K562 (cell line): Measurements from ENCODE around the gene UHMK1. TPM values are rescaled to one million over a fixed set of nuclear protein-coding genes. Genes with fewer than 3 reads are reported as not detected.
A peak's percentile ranks its signal among the peaks of the same experiment; 100 is the strongest.

ENCODE experiments used
- CREM ChIP-seq: IDR thresholded peaks from 2 replicates; pipeline ENCODE4 v1.6.1; 2014; ENCODE audit warnings: antibody characterized with exemption, low read depth
- CTBP1 ChIP-seq: fragments of 450-650 bp; IDR thresholded peaks from 2 replicates; pipeline ENCODE4 v1.6.1; 2016; ENCODE audit warnings: borderline replicate concordance
- CXXC5 ChIP-seq: fragments of 250-450 bp; sonication (Bioruptor Pico); IDR thresholded peaks from 2 replicates; pipeline ENCODE4 v1.8.0; 2022; ENCODE audit warnings: inconsistent platforms, mild to moderate bottlenecking, moderate library complexity
- MEF2D ChIP-seq: conservative IDR thresholded peaks from 2 replicates; pipeline ENCODE4 v1.6.1; 2016; ENCODE audit warnings: low read depth, missing genetic modification characterization, missing compliant biosample characterization
- NR2C2 ChIP-seq, 2 experiments: fragments of 200-800 bp in 1 of 2; sonication (Bioruptor generic) in 1 of 2; sonication (generic) in 1 of 2; formaldehyde crosslinking in 1 of 2; IDR thresholded peaks; 2 replicates each; pipeline versions ENCODE4 v1.6.1 to v1.8.0; 2016 to 2022; ENCODE audit warnings: mild to moderate bottlenecking in 1 of 2, missing compliant biosample characterization in 1 of 2, missing genetic modification characterization in 1 of 2, missing genetic modification reagents in 1 of 2
- PCBP1 ChIP-seq: fragments of 200-400 bp; formaldehyde crosslinking; IDR thresholded peaks from 2 replicates; pipeline ENCODE4 v1.6.1; 2018; ENCODE audit warnings: mild to moderate bottlenecking, low read depth, low read length; ENCODE audit not compliant: poor library complexity, severe bottlenecking
- PHB ChIP-seq: fragments of 250-450 bp; sonication (Bioruptor Pico); IDR thresholded peaks from 2 replicates; pipeline ENCODE4 v1.5.0; 2021
- SIN3B ChIP-seq: fragments of 450-650 bp; IDR thresholded peaks from 2 replicates; pipeline ENCODE4 v1.6.1; 2017; ENCODE audit warnings: low read depth, mild to moderate bottlenecking, moderate library complexity
- TEAD1 ChIP-seq, 2 experiments: fragments of 450-650 bp in 1 of 2; sonication (generic) in 1 of 2; formaldehyde crosslinking; IDR thresholded peaks; 2 replicates each; pipeline versions ENCODE4 v1.4.0 to v1.8.0; 2020 to 2022; ENCODE audit warnings: mild to moderate bottlenecking in 2 of 2, missing genetic modification reagents in 1 of 2
- polyA plus RNA-seq, 8 experiments: library from polyadenylated mRNA; depleted of rRNA in 4 of 8; stranded (reverse) in 5 of 8; unstranded in 3 of 8; fragments of >200 nt; fragmentation: Nextera tagmentation in 2 of 8; fragmentation: Illumina TruSeq in 1 of 8; extraction: Ambion mirVana in 2 of 8; extraction: Trizol in 1 of 8; gene quantifications; 2 replicates each; pipeline versions ENCODE4 v1.2.1 to v1.2.3, GENCODE V29; 2011 to 2014; ENCODE audit warnings: inconsistent platforms in 1 of 8, missing spikeins in 1 of 8
- total RNA-seq, 7 experiments: library from RNA; depleted of rRNA in 6 of 7; stranded (reverse); fragments of >200 nt in 6 of 7; fragmentation: Illumina TruSeq in 2 of 7; extraction: Trizol in 2 of 7; gene quantifications; 2 replicates each; pipeline versions ENCODE4 v1.2.1 to v1.2.3, GENCODE V29; 2011 to 2021; ENCODE audit warnings: low replicate concordance in 1 of 7
- TF ChIP-seq, protein P1 (sequence below): fragments of 200-600 bp; sonication (generic); IDR thresholded peaks from one replicate; pipeline ENCODE4 v1.6.1; 2012; ENCODE audit warnings: mild to moderate bottlenecking, low read depth, low read length, inconsistent platforms
- TF ChIP-seq, protein P2 (sequence below): IDR thresholded peaks from 3 replicates; pipeline ENCODE4 v1.6.1; 2011; ENCODE audit warnings: borderline replicate concordance, mild to moderate bottlenecking; ENCODE audit not compliant: insufficient read length, insufficient read depth
- TF ChIP-seq, protein P3 (sequence below): fragments of 450-650 bp; formaldehyde crosslinking; IDR thresholded peaks from 2 replicates; pipeline ENCODE4 v1.4.0; 2022; ENCODE audit warnings: missing genetic modification characterization
- TF ChIP-seq, protein P4 (sequence below): fragments of 450-650 bp; formaldehyde crosslinking; IDR thresholded peaks from 2 replicates; pipeline ENCODE4 v1.4.0; 2020; ENCODE audit warnings: mild to moderate bottlenecking

UHMK1 gene
- total and polyA plus RNA-seq, 9 of the 15 experiments (the other 6 are each of a cell fraction or from before 2014, with no cell fraction given), result 13.1 to 72.4 (median 38.3) TPM

DNA sequence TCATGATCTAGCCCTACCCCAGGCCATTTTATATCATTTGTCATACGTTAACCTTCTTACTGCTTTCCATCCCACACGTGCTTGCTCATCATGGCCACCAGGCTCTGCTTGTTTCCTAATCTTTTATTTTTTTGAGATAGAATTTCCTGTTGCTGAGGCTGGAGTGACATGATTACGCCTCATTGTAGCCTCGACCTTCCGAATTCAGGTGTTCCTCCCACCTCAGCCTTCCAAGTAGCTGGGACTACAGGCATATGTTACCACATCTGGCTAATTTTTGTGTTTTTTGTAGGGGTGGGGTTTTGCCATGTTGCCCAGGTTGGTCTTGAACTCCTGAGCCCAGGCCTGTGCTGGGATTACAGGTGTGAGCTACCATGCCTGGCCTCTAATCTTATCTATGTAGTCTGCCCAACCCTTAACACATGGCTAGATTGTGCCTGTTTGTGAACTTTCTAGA, 67.2 kb downstream of the UHMK1 start (continued):
- TF ChIP-seq, protein P1, sequence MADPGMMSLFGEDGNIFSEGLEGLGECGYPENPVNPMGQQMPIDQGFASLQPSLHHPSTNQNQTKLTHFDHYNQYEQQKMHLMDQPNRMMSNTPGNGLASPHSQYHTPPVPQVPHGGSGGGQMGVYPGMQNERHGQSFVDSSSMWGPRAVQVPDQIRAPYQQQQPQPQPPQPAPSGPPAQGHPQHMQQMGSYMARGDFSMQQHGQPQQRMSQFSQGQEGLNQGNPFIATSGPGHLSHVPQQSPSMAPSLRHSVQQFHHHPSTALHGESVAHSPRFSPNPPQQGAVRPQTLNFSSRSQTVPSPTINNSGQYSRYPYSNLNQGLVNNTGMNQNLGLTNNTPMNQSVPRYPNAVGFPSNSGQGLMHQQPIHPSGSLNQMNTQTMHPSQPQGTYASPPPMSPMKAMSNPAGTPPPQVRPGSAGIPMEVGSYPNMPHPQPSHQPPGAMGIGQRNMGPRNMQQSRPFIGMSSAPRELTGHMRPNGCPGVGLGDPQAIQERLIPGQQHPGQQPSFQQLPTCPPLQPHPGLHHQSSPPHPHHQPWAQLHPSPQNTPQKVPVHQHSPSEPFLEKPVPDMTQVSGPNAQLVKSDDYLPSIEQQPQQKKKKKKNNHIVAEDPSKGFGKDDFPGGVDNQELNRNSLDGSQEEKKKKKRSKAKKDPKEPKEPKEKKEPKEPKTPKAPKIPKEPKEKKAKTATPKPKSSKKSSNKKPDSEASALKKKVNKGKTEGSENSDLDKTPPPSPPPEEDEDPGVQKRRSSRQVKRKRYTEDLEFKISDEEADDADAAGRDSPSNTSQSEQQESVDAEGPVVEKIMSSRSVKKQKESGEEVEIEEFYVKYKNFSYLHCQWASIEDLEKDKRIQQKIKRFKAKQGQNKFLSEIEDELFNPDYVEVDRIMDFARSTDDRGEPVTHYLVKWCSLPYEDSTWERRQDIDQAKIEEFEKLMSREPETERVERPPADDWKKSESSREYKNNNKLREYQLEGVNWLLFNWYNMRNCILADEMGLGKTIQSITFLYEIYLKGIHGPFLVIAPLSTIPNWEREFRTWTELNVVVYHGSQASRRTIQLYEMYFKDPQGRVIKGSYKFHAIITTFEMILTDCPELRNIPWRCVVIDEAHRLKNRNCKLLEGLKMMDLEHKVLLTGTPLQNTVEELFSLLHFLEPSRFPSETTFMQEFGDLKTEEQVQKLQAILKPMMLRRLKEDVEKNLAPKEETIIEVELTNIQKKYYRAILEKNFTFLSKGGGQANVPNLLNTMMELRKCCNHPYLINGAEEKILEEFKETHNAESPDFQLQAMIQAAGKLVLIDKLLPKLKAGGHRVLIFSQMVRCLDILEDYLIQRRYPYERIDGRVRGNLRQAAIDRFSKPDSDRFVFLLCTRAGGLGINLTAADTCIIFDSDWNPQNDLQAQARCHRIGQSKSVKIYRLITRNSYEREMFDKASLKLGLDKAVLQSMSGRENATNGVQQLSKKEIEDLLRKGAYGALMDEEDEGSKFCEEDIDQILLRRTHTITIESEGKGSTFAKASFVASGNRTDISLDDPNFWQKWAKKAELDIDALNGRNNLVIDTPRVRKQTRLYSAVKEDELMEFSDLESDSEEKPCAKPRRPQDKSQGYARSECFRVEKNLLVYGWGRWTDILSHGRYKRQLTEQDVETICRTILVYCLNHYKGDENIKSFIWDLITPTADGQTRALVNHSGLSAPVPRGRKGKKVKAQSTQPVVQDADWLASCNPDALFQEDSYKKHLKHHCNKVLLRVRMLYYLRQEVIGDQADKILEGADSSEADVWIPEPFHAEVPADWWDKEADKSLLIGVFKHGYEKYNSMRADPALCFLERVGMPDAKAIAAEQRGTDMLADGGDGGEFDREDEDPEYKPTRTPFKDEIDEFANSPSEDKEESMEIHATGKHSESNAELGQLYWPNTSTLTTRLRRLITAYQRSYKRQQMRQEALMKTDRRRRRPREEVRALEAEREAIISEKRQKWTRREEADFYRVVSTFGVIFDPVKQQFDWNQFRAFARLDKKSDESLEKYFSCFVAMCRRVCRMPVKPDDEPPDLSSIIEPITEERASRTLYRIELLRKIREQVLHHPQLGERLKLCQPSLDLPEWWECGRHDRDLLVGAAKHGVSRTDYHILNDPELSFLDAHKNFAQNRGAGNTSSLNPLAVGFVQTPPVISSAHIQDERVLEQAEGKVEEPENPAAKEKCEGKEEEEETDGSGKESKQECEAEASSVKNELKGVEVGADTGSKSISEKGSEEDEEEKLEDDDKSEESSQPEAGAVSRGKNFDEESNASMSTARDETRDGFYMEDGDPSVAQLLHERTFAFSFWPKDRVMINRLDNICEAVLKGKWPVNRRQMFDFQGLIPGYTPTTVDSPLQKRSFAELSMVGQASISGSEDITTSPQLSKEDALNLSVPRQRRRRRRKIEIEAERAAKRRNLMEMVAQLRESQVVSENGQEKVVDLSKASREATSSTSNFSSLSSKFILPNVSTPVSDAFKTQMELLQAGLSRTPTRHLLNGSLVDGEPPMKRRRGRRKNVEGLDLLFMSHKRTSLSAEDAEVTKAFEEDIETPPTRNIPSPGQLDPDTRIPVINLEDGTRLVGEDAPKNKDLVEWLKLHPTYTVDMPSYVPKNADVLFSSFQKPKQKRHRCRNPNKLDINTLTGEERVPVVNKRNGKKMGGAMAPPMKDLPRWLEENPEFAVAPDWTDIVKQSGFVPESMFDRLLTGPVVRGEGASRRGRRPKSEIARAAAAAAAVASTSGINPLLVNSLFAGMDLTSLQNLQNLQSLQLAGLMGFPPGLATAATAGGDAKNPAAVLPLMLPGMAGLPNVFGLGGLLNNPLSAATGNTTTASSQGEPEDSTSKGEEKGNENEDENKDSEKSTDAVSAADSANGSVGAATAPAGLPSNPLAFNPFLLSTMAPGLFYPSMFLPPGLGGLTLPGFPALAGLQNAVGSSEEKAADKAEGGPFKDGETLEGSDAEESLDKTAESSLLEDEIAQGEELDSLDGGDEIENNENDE, result no peak
- TF ChIP-seq, protein P2, sequence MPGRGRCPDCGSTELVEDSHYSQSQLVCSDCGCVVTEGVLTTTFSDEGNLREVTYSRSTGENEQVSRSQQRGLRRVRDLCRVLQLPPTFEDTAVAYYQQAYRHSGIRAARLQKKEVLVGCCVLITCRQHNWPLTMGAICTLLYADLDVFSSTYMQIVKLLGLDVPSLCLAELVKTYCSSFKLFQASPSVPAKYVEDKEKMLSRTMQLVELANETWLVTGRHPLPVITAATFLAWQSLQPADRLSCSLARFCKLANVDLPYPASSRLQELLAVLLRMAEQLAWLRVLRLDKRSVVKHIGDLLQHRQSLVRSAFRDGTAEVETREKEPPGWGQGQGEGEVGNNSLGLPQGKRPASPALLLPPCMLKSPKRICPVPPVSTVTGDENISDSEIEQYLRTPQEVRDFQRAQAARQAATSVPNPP, result no peak
- TF ChIP-seq NR2C2 (CRISPR knock-in tag; IDR thresholded peaks at IDR 0.05), result no peak
- no peak for TF ChIP-seq NR2C2 (tag; IDR thresholded peaks at IDR 0.05)
- no peak for TF ChIP-seq CREM
- TF ChIP-seq CXXC5 (CRISPR knock-in tag), result 0 out of 2 replicates have a peak, but pooled peaks have one; percentile 24
- TF ChIP-seq PCBP1, result no peak
- TF ChIP-seq TEAD1 (CRISPR knock-in tag; IDR thresholded peaks at IDR 0.05), result no peak
- TF ChIP-seq CTBP1, result peak; percentile 43
- no peak for TF ChIP-seq SIN3B
- no peak for TF ChIP-seq MEF2D (tag)
- TF ChIP-seq PHB (CRISPR knock-in tag), result no peak
- TF ChIP-seq, protein P3, sequence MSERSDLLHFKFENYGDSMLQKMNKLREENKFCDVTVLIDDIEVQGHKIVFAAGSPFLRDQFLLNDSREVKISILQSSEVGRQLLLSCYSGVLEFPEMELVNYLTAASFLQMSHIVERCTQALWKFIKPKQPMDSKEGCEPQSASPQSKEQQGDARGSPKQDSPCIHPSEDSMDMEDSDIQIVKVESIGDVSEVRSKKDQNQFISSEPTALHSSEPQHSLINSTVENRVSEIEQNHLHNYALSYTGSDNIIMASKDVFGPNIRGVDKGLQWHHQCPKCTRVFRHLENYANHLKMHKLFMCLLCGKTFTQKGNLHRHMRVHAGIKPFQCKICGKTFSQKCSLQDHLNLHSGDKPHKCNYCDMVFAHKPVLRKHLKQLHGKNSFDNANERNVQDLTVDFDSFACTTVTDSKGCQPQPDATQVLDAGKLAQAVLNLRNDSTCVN (CRISPR knock-in tag), result no peak
- TF ChIP-seq, protein P4, sequence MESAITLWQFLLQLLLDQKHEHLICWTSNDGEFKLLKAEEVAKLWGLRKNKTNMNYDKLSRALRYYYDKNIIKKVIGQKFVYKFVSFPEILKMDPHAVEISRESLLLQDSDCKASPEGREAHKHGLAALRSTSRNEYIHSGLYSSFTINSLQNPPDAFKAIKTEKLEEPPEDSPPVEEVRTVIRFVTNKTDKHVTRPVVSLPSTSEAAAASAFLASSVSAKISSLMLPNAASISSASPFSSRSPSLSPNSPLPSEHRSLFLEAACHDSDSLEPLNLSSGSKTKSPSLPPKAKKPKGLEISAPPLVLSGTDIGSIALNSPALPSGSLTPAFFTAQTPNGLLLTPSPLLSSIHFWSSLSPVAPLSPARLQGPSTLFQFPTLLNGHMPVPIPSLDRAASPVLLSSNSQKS (CRISPR knock-in tag), result no peak
